Measurements from ENCODE around the gene SFSWAP.

Gene SFSWAP

DNA sequence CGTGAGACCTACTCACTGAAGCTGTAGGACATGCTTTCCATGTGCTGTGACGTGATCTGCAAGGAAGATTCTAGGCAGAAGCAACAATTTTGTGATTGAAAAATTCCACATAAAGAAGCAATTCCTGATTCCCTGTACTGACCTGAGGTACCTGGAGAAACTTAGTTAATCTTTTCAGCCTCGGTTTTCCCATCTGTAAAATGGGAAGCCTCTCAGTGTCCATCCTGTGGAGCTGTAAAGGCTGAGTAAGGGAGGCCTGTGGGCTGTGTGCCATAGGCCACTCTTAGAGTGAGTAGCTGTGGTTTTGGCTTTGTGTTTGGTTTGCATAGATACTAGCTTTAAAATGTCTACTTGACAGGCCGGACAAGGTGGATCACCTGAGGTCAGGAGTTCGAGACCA, 50.7 kb downstream of the SFSWAP start:
- TF ChIP-seq EZH2phosphoT487 (IDR thresholded peaks at IDR 0.05; ENCODE audit: borderline replicate concordance, low read length) (no peak), CTCF (IDR thresholded peaks at IDR 0.05; ENCODE audit: low read depth, low read length, poor library complexity, severe bottlenecking) (no peak)
- Histone ChIP-seq H3K4me3 (ENCODE audit: low read length) (no peak overlapping the region), H3K9me3 (ENCODE audit: control insufficient read depth, insufficient read depth, low read length) (no peaks in the 10 kb centered on the region), H3K9me2 (replicated peaks; ENCODE audit: control insufficient read depth, low read length) (no peaks in the 10 kb centered on the region), H3K79me2 (ENCODE audit: control insufficient read depth, low read length) (no peaks in the 10 kb centered on the region), H3F3A (ENCODE audit: control insufficient read depth, insufficient read depth) (no peaks in the 10 kb centered on the region), H3K4me1 (ENCODE audit: control insufficient read depth, low read length) (peaks cover 10% of the 10 kb centered on the region), H3K36me3 (ENCODE audit: control insufficient read depth, low read length) (peaks cover 79% of the 10 kb centered on the region), H4K20me1 (ENCODE audit: control insufficient read depth, insufficient read depth, low read depth, low read length) (no peaks in the 10 kb centered on the region), H3K27ac (ENCODE audit: low read depth, low read length) (no peak overlapping the region), H3K27me3 (ENCODE audit: control insufficient read depth, low read length) (no peaks in the 10 kb centered on the region), H3K4me2 (ENCODE audit: low read length) (no peak overlapping the region)

- no peaks in the 10 kb centered on the region for H4K20me1 ChIP-seq (ENCODE audit: control insufficient read depth, insufficient read depth, low read depth, low read length)
- no peaks in the 10 kb centered on the region for H3F3A ChIP-seq (ENCODE audit: control insufficient read depth, insufficient read depth)
- H3K4me3 ChIP-seq (ENCODE audit: low read length), result no peak overlapping the region
- no peaks in the 10 kb centered on the region for H3K9me3 ChIP-seq (ENCODE audit: control insufficient read depth, insufficient read depth, low read length)
- no peaks in the 10 kb centered on the region for H3K9me2 ChIP-seq (replicated peaks; ENCODE audit: control insufficient read depth, low read length)
- peaks cover 75% of the 10 kb centered on the region for H3K36me3 ChIP-seq (ENCODE audit: control insufficient read depth, low read length)
- no peak overlapping the region for H3K27ac ChIP-seq (ENCODE audit: low read depth, low read length)
- H3K27me3 ChIP-seq (ENCODE audit: control insufficient read depth, low read length), result no peaks in the 10 kb centered on the region
- no peaks in the 10 kb centered on the region for H3K79me2 ChIP-seq (ENCODE audit: control insufficient read depth, low read length)
- TF ChIP-seq EZH2phosphoT487 (IDR thresholded peaks at IDR 0.05; ENCODE audit: borderline replicate concordance, low read length) (no peak), CTCF (IDR thresholded peaks at IDR 0.05; ENCODE audit: low read depth, low read length, poor library complexity, severe bottlenecking) (no peak)
- H3K4me1 ChIP-seq (ENCODE audit: control insufficient read depth, low read length), result peaks cover 10% of the 10 kb centered on the region
- no peak overlapping the region for H3K4me2 ChIP-seq (ENCODE audit: low read length)
Measured at GRCh38 chr12:131764738-131765137, 53.8 kb downstream of the SFSWAP start.

GRCh38 chr12:131765961-131766360, 55.1 kb downstream of the SFSWAP start:
- Histone ChIP-seq H3K9me3 (ENCODE audit: control insufficient read depth, insufficient read depth, low read length) (no peaks in the 10 kb centered on the region), H4K20me1 (ENCODE audit: control insufficient read depth, insufficient read depth, low read depth, low read length) (no peaks in the 10 kb centered on the region), H3K27me3 (ENCODE audit: control insufficient read depth, low read length) (no peaks in the 10 kb centered on the region), H3K4me1 (ENCODE audit: control insufficient read depth, low read length) (peaks cover 22% of the 10 kb centered on the region), H3K9me2 (replicated peaks; ENCODE audit: control insufficient read depth, low read length) (no peaks in the 10 kb centered on the region), H3K36me3 (ENCODE audit: control insufficient read depth, low read length) (peaks cover 78% of the 10 kb centered on the region), H3K4me3 (ENCODE audit: low read length) (no peak overlapping the region), H3K79me2 (ENCODE audit: control insufficient read depth, low read length) (no peaks in the 10 kb centered on the region), H3F3A (ENCODE audit: control insufficient read depth, insufficient read depth) (peaks cover 5% of the 10 kb centered on the region; the same call in 1 of the 2 replicates), H3K4me2 (ENCODE audit: low read length) (no peak overlapping the region), H3K27ac (ENCODE audit: low read depth, low read length) (no peak overlapping the region)
- TF ChIP-seq EZH2phosphoT487 (IDR thresholded peaks at IDR 0.05; ENCODE audit: borderline replicate concordance, low read length) (no peak), CTCF (IDR thresholded peaks at IDR 0.05; ENCODE audit: low read depth, low read length, poor library complexity, severe bottlenecking) (no peak)
